Head of caudate nucleus (tissue), 42 donors: ENCODE data around the gene KTN1.
A peak's percentile ranks its signal among the peaks of the same experiment; 100 is the strongest.

ENCODE experiments used
- DNase-seq, 42 donors: peaks; one replicate each; pipeline versions ENCODE4 v3.0.0 to v3.0.0-alpha.2; 2020 to 2021; ENCODE audit warnings: mixed read lengths in 7 of 42
- intact Hi-C: fragments of 100-400 bp; cut with DNase I; formaldehyde crosslinking; loops from one replicate; pipeline ENCODE4 v1.15.0; 2022

Gene KTN1

DNA sequence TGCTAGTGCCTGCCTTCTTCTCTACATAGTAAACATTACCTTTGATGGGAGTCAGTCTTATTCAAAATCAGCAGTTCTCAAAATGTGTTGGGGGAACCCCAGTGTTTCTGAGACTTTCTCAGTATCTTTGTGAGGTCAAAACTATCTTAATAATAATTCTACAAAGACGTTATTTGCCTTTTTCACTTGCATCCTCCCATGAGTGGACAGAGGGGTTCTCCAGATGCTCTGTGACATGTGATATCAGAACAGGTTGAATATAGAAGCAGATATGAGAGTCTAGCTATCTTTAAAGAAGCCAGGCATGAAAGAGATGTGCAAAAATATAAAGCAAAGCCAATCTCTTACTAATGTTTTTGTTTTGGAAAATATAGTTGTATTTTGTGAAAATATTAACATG lies 144.7 kb downstream of the KTN1 start:
- intact Hi-C loops, result no loop called here
- DNase-seq, result no peak

- DNase-seq, result no peak
- intact Hi-C loops, result no loop called here
Measured at GRCh38 chr14:55730592-55731310, 150.7 kb downstream of the KTN1 start.

DNA sequence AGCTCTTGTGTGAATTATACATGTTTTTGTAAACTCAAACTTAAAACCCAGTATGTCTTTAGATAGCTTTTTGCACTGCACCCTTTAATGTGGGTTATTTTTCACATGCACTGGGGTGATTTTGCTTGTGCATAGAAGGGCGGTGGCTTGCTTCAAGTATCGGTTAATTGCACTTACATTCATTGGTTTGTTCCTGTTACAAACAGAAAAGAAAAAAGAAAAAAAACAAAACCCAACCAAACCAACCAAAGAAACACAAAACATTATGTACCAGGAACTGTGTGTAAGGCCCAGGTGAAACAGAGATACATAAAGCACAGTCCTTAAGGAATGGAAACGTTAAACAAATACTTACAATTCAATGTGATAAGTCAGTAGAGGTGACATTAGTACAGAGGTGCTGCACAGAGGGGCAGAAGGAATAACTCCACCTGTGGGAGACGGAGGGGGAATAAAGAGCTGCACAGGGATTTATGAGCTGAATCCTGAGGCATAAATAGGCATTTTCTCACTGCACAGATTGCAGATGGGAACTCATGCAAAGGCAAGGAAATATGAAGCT lies 151.4 kb downstream of the KTN1 start:
- intact Hi-C loops, result no loop called here
- no peak for DNase-seq

- intact Hi-C loops, result no loop called here
- peak in 32 of 42 donors; percentile 7 to 77 (median 45) for DNase-seq
Measured at GRCh38 chr14:55731881-55732498, 152.0 kb downstream of the KTN1 start.

DNA sequence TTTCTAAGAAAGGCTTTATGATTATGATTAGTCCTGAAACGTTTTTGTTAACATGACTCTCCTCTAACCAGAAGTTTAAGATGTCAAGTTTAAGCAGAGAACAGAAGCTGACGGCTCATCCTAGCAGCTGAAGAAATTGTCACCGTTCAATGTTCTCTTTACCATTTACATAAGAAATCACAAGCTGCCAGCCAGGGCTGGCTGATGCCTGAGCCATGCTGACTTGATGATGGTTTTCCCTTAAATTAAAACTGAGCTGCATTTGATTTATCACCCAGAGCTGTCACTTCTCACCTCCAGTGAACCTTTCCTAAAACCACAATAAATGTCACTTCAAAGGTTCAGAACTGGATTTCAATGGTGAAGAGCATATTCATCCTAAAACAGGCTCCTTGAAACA lies 153.6 kb downstream of the KTN1 start:
- intact Hi-C loops, result no loop called here
- DNase-seq, result peak in 18 of 42 donors; percentile 2 to 68 (median 38)
